Bronchial epithelial cell (primary cell): Measurements from ENCODE around the gene GLB1L3. TPM values are rescaled to one million over a fixed set of nuclear protein-coding genes. Genes with fewer than 3 reads are reported as not detected.
"Not testable (repeated sequence)": the region's sequence is repeated elsewhere in the genome, so short reads cannot be mapped to it uniquely, and the experiment has no call there.

Experiments
- DNase-seq: peaks from one replicate; pipeline ENCODE4 v3.0.0-alpha.2; 2010; ENCODE audit warnings: low read depth
- FAIRE-seq: peaks from 2 replicates; lab custom pipeline; 2011; peaks lifted over from hg19 to GRCh38; lab: Jason Lieb, UNC
- H3K27me3 ChIP-seq: 2 replicates; pipeline ENCODE4 v1.5.1; 2011; ENCODE audit warnings: low read length; ENCODE audit not compliant: control insufficient read depth, insufficient read depth
- H3K36me3 ChIP-seq: 2 replicates; pipeline ENCODE4 v1.5.1; 2011; ENCODE audit warnings: low read length; ENCODE audit not compliant: control insufficient read depth, insufficient read depth
- H3K4me3 ChIP-seq: 2 replicates; pipeline ENCODE4 v1.5.1; 2011; ENCODE audit warnings: mild to moderate bottlenecking, low read depth, low read length, control low read depth
- CTCF ChIP-seq: IDR thresholded peaks from 2 replicates; pipeline ENCODE4 v1.5.1; 2011; ENCODE audit warnings: mild to moderate bottlenecking, moderate library complexity, low read length, control low read depth, inconsistent platforms; ENCODE audit not compliant: insufficient read depth, severe bottlenecking
- total RNA-seq: library from RNA; depleted of rRNA; stranded (reverse); fragments of >200 nt; gene quantifications from 2 replicates; pipeline ENCODE4 v1.2.1, GENCODE V29; 2014

GLB1L3 gene
- total RNA-seq, 1 donor from 2014 or later: 2.1 TPM

GRCh38 chr11:134313821-134314607, 37.8 kb downstream of the GLB1L3 start:
- TF ChIP-seq CTCF: no peak
- Histone ChIP-seq H3K36me3 (no peaks in the 10 kb centered on the region), H3K27me3 (no peaks in the 10 kb centered on the region), H3K4me3 (no peak overlapping the region)
- no peak for FAIRE-seq
- no peak for DNase-seq

GRCh38 chr11:134317103-134317502, 40.9 kb downstream of the GLB1L3 start:
- no peak for DNase-seq
- no peak overlapping the region for H3K4me3 ChIP-seq
- TF ChIP-seq CTCF: no peak
- H3K27me3 ChIP-seq: no peaks in the 10 kb centered on the region
- no peak for FAIRE-seq
- H3K36me3 ChIP-seq: no peaks in the 10 kb centered on the region

DNA sequence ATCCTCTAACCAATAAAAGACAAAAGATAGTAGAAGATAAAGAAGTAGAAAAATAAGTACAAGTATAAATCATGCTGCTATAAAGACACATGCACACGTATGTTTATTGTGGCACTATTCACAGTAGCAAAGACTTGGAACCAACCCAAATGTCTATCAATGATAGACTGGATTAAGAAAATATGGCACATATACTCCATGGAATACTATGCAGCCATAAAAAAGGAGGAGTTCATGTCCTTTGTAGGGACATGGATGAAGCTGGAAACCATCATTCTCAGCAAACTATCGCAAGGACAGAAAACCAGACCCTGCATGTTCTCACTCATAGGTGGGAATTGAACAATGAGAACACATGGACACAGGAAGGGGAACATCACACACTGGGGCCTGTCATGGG, 45.2 kb downstream of the GLB1L3 start:
- not testable (repeated sequence) for FAIRE-seq, H3K36me3 ChIP-seq, DNase-seq

GRCh38 chr11:134322553-134322952, 46.4 kb downstream of the GLB1L3 start:
- Histone ChIP-seq H3K36me3 (no peaks in the 10 kb centered on the region), H3K27me3 (no peaks in the 10 kb centered on the region), H3K4me3 (no peak overlapping the region)
- DNase-seq: no peak
- no peak for FAIRE-seq
- no peak for TF ChIP-seq CTCF

More for the DNA sequence above, 45.2 kb downstream of the GLB1L3 start:
- not testable (repeated sequence) for H3K4me3 ChIP-seq, H3K27me3 ChIP-seq

- TF ChIP-seq CTCF: no peak
- DNase-seq (no peak), FAIRE-seq (no peak)
- Histone ChIP-seq H3K27me3 (no peaks in the 10 kb centered on the region), H3K36me3 (no peaks in the 10 kb centered on the region), H3K4me3 (no peak overlapping the region)
Measured at GRCh38 chr11:134328433-134328832, 52.3 kb downstream of the GLB1L3 start.

GRCh38 chr11:134330611-134331353, 54.6 kb downstream of the GLB1L3 start:
- no peak overlapping the region for H3K4me3 ChIP-seq
- no peak for TF ChIP-seq CTCF
- no peaks in the 10 kb centered on the region for H3K36me3 ChIP-seq
- H3K27me3 ChIP-seq: no peaks in the 10 kb centered on the region
- DNase-seq (peak; percentile 6), FAIRE-seq (peak; percentile 36)
